GM18507 (cell line): ENCODE data around the gene EGFLAM.
"Not testable (repeated sequence)": the region's sequence is repeated elsewhere in the genome, so short reads cannot be mapped to it uniquely, and the experiment has no call there.

Source experiments
- DNase-seq: peaks from one replicate; pipeline ENCODE4 v3.0.0; 2011; ENCODE audit warnings: low read depth; ENCODE audit not compliant: insufficient read length; ENCODE audit errors: extremely low spot score
- FAIRE-seq: peaks from 2 replicates; lab custom pipeline; 2011; peaks lifted over from hg19 to GRCh38; lab: Jason Lieb, UNC

Gene EGFLAM

GRCh38 chr5:38317868-38318267 is 59.5 kb downstream of the EGFLAM start:
- DNase-seq (no peak), FAIRE-seq (no peak)

- FAIRE-seq = no peak
- no peak for DNase-seq
Observed at GRCh38 chr5:38319491-38319890, 61.1 kb downstream of the EGFLAM start.

GRCh38 chr5:38321978-38322377 is 63.6 kb downstream of the EGFLAM start:
- FAIRE-seq (no peak), DNase-seq (no peak)

- no peak for DNase-seq
- FAIRE-seq = no peak
Observed at GRCh38 chr5:38323645-38324295, 65.4 kb downstream of the EGFLAM start.

- DNase-seq (no peak), FAIRE-seq (no peak)
Observed at GRCh38 chr5:38329132-38329715, 70.9 kb downstream of the EGFLAM start.

- DNase-seq = no peak
Observed at GRCh38 chr5:38330207-38330606, 71.8 kb downstream of the EGFLAM start.

GRCh38 chr5:38331831-38332230 is 73.5 kb downstream of the EGFLAM start:
- DNase-seq = no peak
- FAIRE-seq = no peak

More at GRCh38 chr5:38330207-38330606, 71.8 kb downstream of the EGFLAM start:
- FAIRE-seq = no peak

GRCh38 chr5:38333181-38333580 is 74.8 kb downstream of the EGFLAM start:
- not testable (repeated sequence) for FAIRE-seq, DNase-seq

- DNase-seq (no peak), FAIRE-seq (no peak)
Observed at GRCh38 chr5:38338455-38338854, 80.1 kb downstream of the EGFLAM start.

GRCh38 chr5:38339446-38339845 is 81.1 kb downstream of the EGFLAM start:
- no peak for FAIRE-seq

GRCh38 chr5:38341056-38341455 is 82.7 kb downstream of the EGFLAM start:
- no peak for DNase-seq
- FAIRE-seq = no peak

More at GRCh38 chr5:38339446-38339845, 81.1 kb downstream of the EGFLAM start:
- no peak for DNase-seq

GRCh38 chr5:38341641-38342040 is 83.3 kb downstream of the EGFLAM start:
- no peak for FAIRE-seq
- DNase-seq = no peak

GRCh38 chr5:38342261-38342660 is 83.9 kb downstream of the EGFLAM start:
- DNase-seq (no peak), FAIRE-seq (no peak)

- DNase-seq (no peak), FAIRE-seq (no peak)
Observed at GRCh38 chr5:38344891-38345290, 86.5 kb downstream of the EGFLAM start.

GRCh38 chr5:38346593-38346992 is 88.2 kb downstream of the EGFLAM start:
- FAIRE-seq (no peak), DNase-seq (no peak)

GRCh38 chr5:38347040-38347763 is 88.8 kb downstream of the EGFLAM start:
- FAIRE-seq (no peak), DNase-seq (no peak)

- DNase-seq = no peak
- no peak for FAIRE-seq
Observed at GRCh38 chr5:38347896-38348295, 89.5 kb downstream of the EGFLAM start.

GRCh38 chr5:38360323-38361061 is 102.1 kb downstream of the EGFLAM start:
- DNase-seq (no peak), FAIRE-seq (no peak)

- DNase-seq = no peak
- no peak for FAIRE-seq
Observed at GRCh38 chr5:38362713-38363112, 104.4 kb downstream of the EGFLAM start.

GRCh38 chr5:38364825-38365224 is 106.5 kb downstream of the EGFLAM start:
- FAIRE-seq = no peak

More at GRCh38 chr5:38364825-38365224, 106.5 kb downstream of the EGFLAM start:
- no peak for DNase-seq
